A375 (cell line): ENCODE data around the gene ANXA8L1. TPM values are rescaled to one million over a fixed set of nuclear protein-coding genes. Genes with fewer than 3 reads are reported as not detected.

Source experiments
- total RNA-seq: library from RNA; depleted of rRNA; stranded (reverse); fragments of >200 nt; shearing (Covaris generic); gene quantifications from 2 replicates; pipeline ENCODE4 v1.2.3, GENCODE V29; 2014; rRNA removed

ANXA8L1 gene
- total RNA-seq = 0.13 TPM in 1 of 2 replicates, not detected in the other

GRCh38 chr10:46375406-46375805 lies at the start of gene ANXA8L1:
TSS of gene ANXA8L1 (plus strand) at chr10:46375776. CDS start at chr10:46375852, 76 bp downstream.

Other genes with a start within 250 kb of the ANXA8L1 start
- gene ANTXRL, start 88.8 kb upstream of the ANXA8L1 start, total RNA-seq = not detected in 2 replicates
- not detected in 2 replicates for gene NPY4R, start 90.2 kb downstream of the ANXA8L1 start, total RNA-seq
- not detected in 2 replicates for gene GPRIN2, start 180.9 kb downstream of the ANXA8L1 start, total RNA-seq
- 0.08 and 0.24 TPM in 2 replicates for gene SYT15, start 203.4 kb downstream of the ANXA8L1 start, total RNA-seq